ENCODE results near the gene VPS52. TPM values are rescaled to one million over a fixed set of nuclear protein-coding genes. Genes with fewer than 3 reads are reported as not detected.
A peak's percentile ranks its signal among the peaks of the same experiment; 100 is the strongest.

Gene VPS52
- total and polyA plus RNA-seq, 2 donors (not counting 1 experiment from before 2014, with no cell fraction given) = 44.9 to 53.2 TPM

- no peak overlapping the region for H3K4me3 ChIP-seq (replicated peaks in 1 of 4; ENCODE audit: control extremely low read depth in 1 of 4, insufficient read depth in 1 of 4, low read depth in 3 of 4, low read length in 4 of 4)
- peaks cover 52% of the 10 kb centered on the region for H3K79me2 ChIP-seq (ENCODE audit: control insufficient read depth, insufficient read depth, low read length)
- H3K9ac ChIP-seq (ENCODE audit: insufficient read depth, low read length) = no peak overlapping the region
- no peaks in the 10 kb centered on the region for H3K27me3 ChIP-seq (ENCODE audit: control insufficient read depth, insufficient read depth, low read length)
- no peak overlapping the region for H2AFZ ChIP-seq (ENCODE audit: low read length)
- H3K4me2 ChIP-seq (ENCODE audit: extremely low read depth, insufficient read depth, low read length) = no peak overlapping the region
- peaks cover 32% of the 10 kb centered on the region for H3K4me1 ChIP-seq (ENCODE audit: control insufficient read depth, extremely low read depth, insufficient read depth, low read length)
- H3K27ac ChIP-seq (ENCODE audit: insufficient read depth, low read length) = no peak overlapping the region
- TF ChIP-seq EZH2 (IDR thresholded peaks at IDR 0.05; ENCODE audit: low read length, missing control alignments) = no peak
- no peak for TF ChIP-seq CTCF (conservative IDR thresholded peaks at IDR 0.05 in 1 of 2, IDR thresholded peaks at IDR 0.05 in 1 of 2; ENCODE audit: low read depth in 1 of 2, low read length in 2 of 2)
- H3K9me3 ChIP-seq (ENCODE audit: control insufficient read depth, insufficient read depth, low read depth, low read length) = no peaks in the 10 kb centered on the region
- no peaks in the 10 kb centered on the region for H4K20me1 ChIP-seq (ENCODE audit: control insufficient read depth, extremely low read depth, insufficient read depth, low read length)
- H3K36me3 ChIP-seq (ENCODE audit: control insufficient read depth, insufficient read depth, low read length) = peaks cover 14% of the 10 kb centered on the region
- no peak for DNase-seq (ENCODE audit: low read depth in 2 of 2)
These were observed 44.3 kb upstream of the VPS52 start for GRCh38 chr6:33315793-33316602.

GRCh38 chr6:33314943-33315792, 43.5 kb upstream of the VPS52 start:
- Histone ChIP-seq H3K9ac (ENCODE audit: insufficient read depth, low read length) (no peak overlapping the region), H3K27me3 (ENCODE audit: control insufficient read depth, insufficient read depth, low read length) (no peaks in the 10 kb centered on the region), H3K27ac (ENCODE audit: insufficient read depth, low read length) (peak overlapping the region; percentile 98), H3K4me3 (replicated peaks in 1 of 4; ENCODE audit: control extremely low read depth in 1 of 4, insufficient read depth in 1 of 4, low read depth in 3 of 4, low read length in 4 of 4) (peak overlapping the region in 2 of 4 experiments; percentile 86 to 92), H4K20me1 (ENCODE audit: control insufficient read depth, extremely low read depth, insufficient read depth, low read length) (no peaks in the 10 kb centered on the region), H2AFZ (ENCODE audit: low read length) (no peak overlapping the region), H3K79me2 (ENCODE audit: control insufficient read depth, insufficient read depth, low read length) (peaks cover 49% of the 10 kb centered on the region), H3K9me3 (ENCODE audit: control insufficient read depth, insufficient read depth, low read depth, low read length) (no peaks in the 10 kb centered on the region), H3K4me1 (ENCODE audit: control insufficient read depth, extremely low read depth, insufficient read depth, low read length) (peaks cover 27% of the 10 kb centered on the region), H3K36me3 (ENCODE audit: control insufficient read depth, insufficient read depth, low read length) (peaks cover 12% of the 10 kb centered on the region), H3K4me2 (ENCODE audit: extremely low read depth, insufficient read depth, low read length) (peak overlapping the region; percentile 82)
- DNase-seq (ENCODE audit: low read depth in 2 of 2) = no peak
- no peak for TF ChIP-seq CTCF (conservative IDR thresholded peaks at IDR 0.05 in 1 of 2, IDR thresholded peaks at IDR 0.05 in 1 of 2; ENCODE audit: low read depth in 1 of 2, low read length in 2 of 2)
- TF ChIP-seq EZH2 (IDR thresholded peaks at IDR 0.05; ENCODE audit: low read length, missing control alignments) = no peak

GRCh38 chr6:33314515-33314942, 42.9 kb upstream of the VPS52 start:
- TF ChIP-seq CTCF (conservative IDR thresholded peaks at IDR 0.05 in 1 of 2, IDR thresholded peaks at IDR 0.05 in 1 of 2; ENCODE audit: low read depth in 1 of 2, low read length in 2 of 2) (no peak), EZH2 (IDR thresholded peaks at IDR 0.05; ENCODE audit: low read length, missing control alignments) (no peak)
- peak; percentile 69 to 73 for DNase-seq (ENCODE audit: low read depth in 2 of 2)
- Histone ChIP-seq H4K20me1 (ENCODE audit: control insufficient read depth, extremely low read depth, insufficient read depth, low read length) (no peaks in the 10 kb centered on the region), H3K4me3 (replicated peaks in 1 of 4; ENCODE audit: control extremely low read depth in 1 of 4, insufficient read depth in 1 of 4, low read depth in 3 of 4, low read length in 4 of 4) (peak overlapping the region; percentile 70 to 97 (median 89)), H3K27me3 (ENCODE audit: control insufficient read depth, insufficient read depth, low read length) (no peaks in the 10 kb centered on the region), H3K27ac (ENCODE audit: insufficient read depth, low read length) (peak overlapping the region; percentile 98), H3K79me2 (ENCODE audit: control insufficient read depth, insufficient read depth, low read length) (peaks cover 43% of the 10 kb centered on the region), H3K4me2 (ENCODE audit: extremely low read depth, insufficient read depth, low read length) (peak overlapping the region; percentile 82), H3K36me3 (ENCODE audit: control insufficient read depth, insufficient read depth, low read length) (peaks cover 12% of the 10 kb centered on the region), H2AFZ (ENCODE audit: low read length) (no peak overlapping the region), H3K9me3 (ENCODE audit: control insufficient read depth, insufficient read depth, low read depth, low read length) (no peaks in the 10 kb centered on the region), H3K4me1 (ENCODE audit: control insufficient read depth, extremely low read depth, insufficient read depth, low read length) (peaks cover 21% of the 10 kb centered on the region), H3K9ac (ENCODE audit: insufficient read depth, low read length) (no peak overlapping the region)

Data from fibroblast of lung (primary cell).